DMS153 (cell line): ENCODE results near the gene TEX14.
"Not testable (repeated sequence)": the region's sequence is repeated elsewhere in the genome, so short reads cannot be mapped to it uniquely, and the experiment has no call there.

Experiments
- DNase-seq: peaks from one replicate; lab custom pipeline; 2025; lab: John Stamatoyannopoulos, UW

Gene TEX14

GRCh38 chr17:58560511-58560910 is 131.3 kb downstream of the TEX14 start:
- DNase-seq = no peak

GRCh38 chr17:58557981-58558380 is 133.9 kb downstream of the TEX14 start:
- DNase-seq = no peak

GRCh38 chr17:58556833-58557250 is 135.0 kb downstream of the TEX14 start:
- no peak for DNase-seq

GRCh38 chr17:58555109-58555508 is 136.7 kb downstream of the TEX14 start:
- not testable (repeated sequence) for DNase-seq

- DNase-seq = no peak
Observed at GRCh38 chr17:58541249-58541648, 150.6 kb downstream of the TEX14 start.

GRCh38 chr17:58539698-58540097 is 152.1 kb downstream of the TEX14 start:
- DNase-seq = no peak

GRCh38 chr17:58538811-58539409 is 152.9 kb downstream of the TEX14 start:
- DNase-seq = no peak

GRCh38 chr17:58537266-58537665 is 154.6 kb downstream of the TEX14 start:
- DNase-seq = no peak

- no peak for DNase-seq
Observed at GRCh38 chr17:58536542-58536941, 155.3 kb downstream of the TEX14 start.

- DNase-seq = no peak
Observed at GRCh38 chr17:58535431-58535830, 156.4 kb downstream of the TEX14 start.

GRCh38 chr17:58534901-58535421 is 156.9 kb downstream of the TEX14 start:
- DNase-seq = no peak

GRCh38 chr17:58534331-58534730 is 157.5 kb downstream of the TEX14 start:
- DNase-seq = no peak

- no peak for DNase-seq
Observed at GRCh38 chr17:58533616-58534188, 158.1 kb downstream of the TEX14 start.

GRCh38 chr17:58532555-58532951 is 159.3 kb downstream of the TEX14 start:
- DNase-seq = no peak

- no peak for DNase-seq
Observed at GRCh38 chr17:58531661-58532554, 159.9 kb downstream of the TEX14 start.

- DNase-seq = no peak
Observed at GRCh38 chr17:58531122-58531521, 160.7 kb downstream of the TEX14 start.

GRCh38 chr17:58530655-58531054 is 161.2 kb downstream of the TEX14 start:
- no peak for DNase-seq

- DNase-seq = no peak
Observed at GRCh38 chr17:58529275-58529674, 162.6 kb downstream of the TEX14 start.

- DNase-seq = no peak
Observed at GRCh38 chr17:58528443-58528842, 163.4 kb downstream of the TEX14 start.

GRCh38 chr17:58527949-58528348 is 163.9 kb downstream of the TEX14 start:
- no peak for DNase-seq

GRCh38 chr17:58527306-58527705 is 164.5 kb downstream of the TEX14 start:
- no peak for DNase-seq

- DNase-seq = no peak
Observed at GRCh38 chr17:58525239-58525638, 166.6 kb downstream of the TEX14 start.

GRCh38 chr17:58521680-58522079 is 170.2 kb downstream of the TEX14 start:
- DNase-seq = no peak
